Measurements from ENCODE around the gene LRP6. TPM values are rescaled to one million over a fixed set of nuclear protein-coding genes. Genes with fewer than 3 reads are reported as not detected.

The LRP6 gene
- total and polyA plus RNA-seq, 2 of the 8 experiments (the other 6 are each of a cell fraction or from before 2014, with no cell fraction given): 53.6 to 73.2 TPM

DNA sequence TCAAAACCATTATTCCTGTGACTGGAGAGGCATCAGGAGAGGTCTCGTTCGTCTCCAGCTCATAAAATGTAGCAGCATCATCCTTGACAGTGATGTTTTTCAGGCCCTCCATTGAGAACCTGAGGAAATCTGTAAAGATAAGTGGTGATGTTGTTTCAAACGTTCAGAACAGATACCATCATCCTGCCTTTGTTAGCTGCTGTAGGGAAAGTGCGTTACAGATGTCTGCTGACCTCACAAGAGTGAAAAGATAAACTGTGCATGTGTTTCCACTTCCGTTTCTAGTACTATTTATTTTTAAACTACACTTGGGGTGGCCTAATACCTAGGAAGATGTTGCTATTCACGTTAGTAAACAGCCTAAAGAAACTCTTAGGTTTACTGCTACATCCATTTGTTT lies 167.7 kb downstream of the LRP6 start:
- no peaks in the 10 kb centered on the region for H4K20me1 ChIP-seq (replicated peaks in 1 of 2; ENCODE audit: control insufficient read depth in 1 of 2, insufficient read depth in 2 of 2, low read length in 2 of 2)
- H3K18ac ChIP-seq (ENCODE audit: extremely low read depth, low read length): no peak overlapping the region
- no peak overlapping the region for H3K4me2 ChIP-seq (ENCODE audit: insufficient read depth in 1 of 2, low read depth in 2 of 2, low read length in 2 of 2)
- no peaks in the 10 kb centered on the region for H3K4me1 ChIP-seq (replicated peaks in 1 of 4; ENCODE audit: control insufficient read depth in 3 of 4, insufficient read depth in 4 of 4, low read length in 3 of 4)
- POLR2A ChIA-PET (ENCODE audit: partially characterized antibody): interaction anchor here (1.0 to 1.6 kb wide), 3 partner anchors 9 to 14 kb away, joined by 3 to 8 read pairs (median 3); no protein-coding TSS in a partner anchor
- CTCF ChIA-PET (ENCODE audit: partially characterized antibody): no interaction called here
- no peak overlapping the region for H3K4me3 ChIP-seq (ENCODE audit: extremely low read depth in 1 of 4, insufficient read depth in 2 of 4, low read depth in 3 of 4, low read length in 4 of 4)
- WGBS, 2 experiments (ENCODE audit: extremely low coverage in 1 of 2, insufficient coverage in 1 of 2, insufficient read length in 1 of 2, insufficient replicate concordance in 2 of 2, low coverage in 1 of 2, low lambda C conversion rate in 2 of 2, missing lambda C conversion rate in 1 of 2): 84% methylated on average over 6 of the region's 6 CpGs; no CpG with 5 or more reads in 1 of the 2 experiments
- H3K23me2 ChIP-seq (ENCODE audit: low read depth, low read length): peaks cover 2% of the 10 kb centered on the region; the same call in 1 of the 2 replicates
- no peaks in the 10 kb centered on the region for H3K27me3 ChIP-seq (replicated peaks in 1 of 4; ENCODE audit: control insufficient read depth in 3 of 4, extremely low read depth in 1 of 4, insufficient read depth in 3 of 4, low read length in 3 of 4)
- H2BK20ac ChIP-seq (ENCODE audit: low read length): no peak overlapping the region
- no peak overlapping the region for H2AFZ ChIP-seq (ENCODE audit: low read length)
- H3K23ac ChIP-seq (ENCODE audit: insufficient read length): no peak overlapping the region
- no peak overlapping the region for H3K14ac ChIP-seq (ENCODE audit: insufficient read length)
- no peaks in the 10 kb centered on the region for H3K79me1 ChIP-seq (ENCODE audit: low read depth, low read length)
- no peak overlapping the region for H4K5ac ChIP-seq (ENCODE audit: insufficient read length, low read depth, low read length)
- H2BK120ac ChIP-seq (replicated peaks; ENCODE audit: low read depth, low read length): no peak overlapping the region
- no peak overlapping the region for H3K56ac ChIP-seq (replicated peaks; ENCODE audit: insufficient read length, low read depth, low read length)
- no peak overlapping the region for H4K8ac ChIP-seq (ENCODE audit: extremely low read depth, insufficient read depth, low read length)
- no peak overlapping the region for H2BK15ac ChIP-seq (ENCODE audit: low read length)
- H4K91ac ChIP-seq (replicated peaks; ENCODE audit: insufficient read length, low read length): no peak overlapping the region
- H3K27ac ChIP-seq (ENCODE audit: low read depth, low read length): no peak overlapping the region
- H3K36me3 ChIP-seq (ENCODE audit: control insufficient read depth in 2 of 4, insufficient read depth in 4 of 4, low read length in 3 of 4): peaks cover 0 to 3% (median 0%) of the 10 kb centered on the region in 4 experiments; a peak in 1 of 8 replicates
- H2BK5ac ChIP-seq (ENCODE audit: low read depth, low read length): no peak overlapping the region
- DNase-seq (ENCODE audit: low read depth in 1 of 2, low spot score in 2 of 2) (no peak), FAIRE-seq (no peak)
- no peak overlapping the region for H2AK5ac ChIP-seq (ENCODE audit: low read depth, low read length)
- H3K79me2 ChIP-seq (ENCODE audit: control insufficient read depth in 1 of 2, insufficient read depth in 2 of 2, low read length in 2 of 2): no peaks in the 10 kb centered on the region
- H3K4ac ChIP-seq (replicated peaks; ENCODE audit: insufficient read length, low read depth, low read length): no peak overlapping the region
- H3K9ac ChIP-seq (replicated peaks in 1 of 4; ENCODE audit: extremely low read depth in 1 of 4, low read depth in 3 of 4, low read length in 3 of 4): no peak overlapping the region
- no peak for TF ChIP-seq SP1 (IDR thresholded peaks at IDR 0.05; ENCODE audit: low read depth, low read length)
- no peak for TF ChIP-seq SP2 (IDR thresholded peaks at IDR 0.05; ENCODE audit: low read length)
- TF ChIP-seq POLR2A (IDR thresholded peaks at IDR 0.05; ENCODE audit: control extremely low read depth in 1 of 2, low read depth in 2 of 2, low read length in 2 of 2): no peak
- no peak for TF ChIP-seq NANOG (IDR thresholded peaks at IDR 0.05; ENCODE audit: insufficient read depth, low read depth, low read length, poor library complexity, severe bottlenecking)
- TF ChIP-seq POLR2AphosphoS5 (IDR thresholded peaks at IDR 0.05; ENCODE audit: low read depth, low read length): no peak
- no peak for TF ChIP-seq KDM4A (IDR thresholded peaks at IDR 0.05; ENCODE audit: low read depth, low read length, severe bottlenecking)
- no peak for TF ChIP-seq BRCA1 (IDR thresholded peaks at IDR 0.05; ENCODE audit: low read depth, low read length)
- no peak for TF ChIP-seq GABPA (IDR thresholded peaks at IDR 0.05; ENCODE audit: borderline replicate concordance, insufficient read depth, low read length)
- TF ChIP-seq YY1 (IDR thresholded peaks at IDR 0.05; ENCODE audit: low read depth, low read length): no peak
- no peak for TF ChIP-seq TBP (IDR thresholded peaks at IDR 0.05; ENCODE audit: low read depth, low read length)
- no peak for TF ChIP-seq POU5F1 (IDR thresholded peaks at IDR 0.05; ENCODE audit: low read depth, low read length)
- TF ChIP-seq FOSL1 (IDR thresholded peaks at IDR 0.05; ENCODE audit: insufficient read depth, low read depth, low read length): no peak
- TF ChIP-seq RFX5 (IDR thresholded peaks at IDR 0.05; ENCODE audit: borderline replicate concordance, low read depth, low read length): no peak
- TF ChIP-seq TAF7 (optimal IDR thresholded peaks at IDR 0.05; ENCODE audit: borderline replicate concordance, low read depth, low read length): no peak
- TF ChIP-seq CBX8 (IDR thresholded peaks at IDR 0.05; ENCODE audit: borderline replicate concordance, low read depth, low read length): no peak
- no peak for TF ChIP-seq EP300 (IDR thresholded peaks at IDR 0.05; ENCODE audit: borderline replicate concordance in 1 of 2, low read depth in 2 of 2, low read length in 2 of 2)
- no peak overlapping the region for H2BK12ac ChIP-seq (ENCODE audit: low read depth, low read length)
- H3K9me3 ChIP-seq (ENCODE audit: insufficient read depth in 2 of 2, low read depth in 1 of 2, low read length in 1 of 2): peaks cover 0 to 2% of the 10 kb centered on the region in 2 experiments; a peak in 1 of 4 replicates

Data from H1 (cell line).